Measurements from ENCODE around the gene PDK1. TPM values are rescaled to one million over a fixed set of nuclear protein-coding genes. Genes with fewer than 3 reads are reported as not detected.

The PDK1 gene
- total RNA-seq, result 7.2 and 7.3 TPM in 2 replicates
- long read RNA-seq, partial matches to known transcripts, result 2 of 8 reads
- long read RNA-seq, other reads (novel, unspliced or antisense), result 3 of 8 reads

DNA sequence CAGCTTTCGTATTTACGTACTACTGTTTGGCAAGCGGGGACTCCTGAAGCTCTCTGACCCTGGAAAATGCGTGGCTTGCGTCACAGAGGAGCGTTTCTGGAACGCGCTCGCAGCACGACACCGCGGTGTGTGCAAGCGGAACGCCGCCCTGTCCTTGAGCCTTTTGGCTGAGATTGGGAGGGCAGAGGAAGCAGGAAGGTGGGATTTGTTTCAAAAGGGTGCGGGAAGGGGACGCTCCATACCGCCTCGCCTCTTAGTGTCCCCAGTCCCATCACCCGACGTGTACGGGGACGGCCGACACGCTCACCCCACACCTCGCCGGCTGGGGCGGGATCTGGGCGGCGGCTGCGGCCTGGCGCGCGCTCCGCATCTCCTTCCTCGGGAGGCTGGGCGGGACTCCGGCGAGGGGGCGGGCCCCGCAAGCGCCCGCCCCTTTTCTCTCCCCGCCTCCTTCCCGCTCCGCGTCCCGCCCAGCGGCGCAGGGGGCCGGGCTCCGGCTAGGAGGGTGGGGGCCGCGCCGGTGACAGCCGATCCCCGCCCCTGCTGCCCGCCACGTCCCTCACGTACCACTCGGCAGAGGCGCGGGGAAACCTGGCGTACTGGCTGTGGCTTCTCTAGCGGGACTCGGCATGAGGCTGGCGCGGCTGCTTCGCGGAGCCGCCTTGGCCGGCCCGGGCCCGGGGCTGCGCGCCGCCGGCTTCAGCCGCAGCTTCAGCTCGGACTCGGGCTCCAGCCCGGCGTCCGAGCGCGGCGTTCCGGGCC is at the start of gene PDK1:
PDK1 (plus strand) TSS at position 569 of the 762 bp plus-strand sequence; CDS start at position 630, 61 bp downstream.
- Mint-ChIP-seq H3K36me3 (ENCODE audit: unreplicated experiment) (no peaks in the 10 kb centered on the region), H3K27me3 (ENCODE audit: unreplicated experiment) (no peaks in the 10 kb centered on the region), H3K9me3 (ENCODE audit: unreplicated experiment) (no peaks in the 10 kb centered on the region), H3K27ac (ENCODE audit: unreplicated experiment) (peak within 1 kb of the TSS; percentile 87), H3K4me3 (ENCODE audit: unreplicated experiment) (peak within 1 kb of the TSS; percentile 91), H3K4me1 (ENCODE audit: unreplicated experiment) (peaks cover 14% of the 10 kb centered on the region)
- DNase-seq (ENCODE audit: extremely low spot score, unreplicated experiment), result peak; percentile 96
- TF ChIP-seq, protein P1, sequence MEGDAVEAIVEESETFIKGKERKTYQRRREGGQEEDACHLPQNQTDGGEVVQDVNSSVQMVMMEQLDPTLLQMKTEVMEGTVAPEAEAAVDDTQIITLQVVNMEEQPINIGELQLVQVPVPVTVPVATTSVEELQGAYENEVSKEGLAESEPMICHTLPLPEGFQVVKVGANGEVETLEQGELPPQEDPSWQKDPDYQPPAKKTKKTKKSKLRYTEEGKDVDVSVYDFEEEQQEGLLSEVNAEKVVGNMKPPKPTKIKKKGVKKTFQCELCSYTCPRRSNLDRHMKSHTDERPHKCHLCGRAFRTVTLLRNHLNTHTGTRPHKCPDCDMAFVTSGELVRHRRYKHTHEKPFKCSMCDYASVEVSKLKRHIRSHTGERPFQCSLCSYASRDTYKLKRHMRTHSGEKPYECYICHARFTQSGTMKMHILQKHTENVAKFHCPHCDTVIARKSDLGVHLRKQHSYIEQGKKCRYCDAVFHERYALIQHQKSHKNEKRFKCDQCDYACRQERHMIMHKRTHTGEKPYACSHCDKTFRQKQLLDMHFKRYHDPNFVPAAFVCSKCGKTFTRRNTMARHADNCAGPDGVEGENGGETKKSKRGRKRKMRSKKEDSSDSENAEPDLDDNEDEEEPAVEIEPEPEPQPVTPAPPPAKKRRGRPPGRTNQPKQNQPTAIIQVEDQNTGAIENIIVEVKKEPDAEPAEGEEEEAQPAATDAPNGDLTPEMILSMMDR (IDR thresholded peaks at IDR 0.05), result no peak

DNA sequence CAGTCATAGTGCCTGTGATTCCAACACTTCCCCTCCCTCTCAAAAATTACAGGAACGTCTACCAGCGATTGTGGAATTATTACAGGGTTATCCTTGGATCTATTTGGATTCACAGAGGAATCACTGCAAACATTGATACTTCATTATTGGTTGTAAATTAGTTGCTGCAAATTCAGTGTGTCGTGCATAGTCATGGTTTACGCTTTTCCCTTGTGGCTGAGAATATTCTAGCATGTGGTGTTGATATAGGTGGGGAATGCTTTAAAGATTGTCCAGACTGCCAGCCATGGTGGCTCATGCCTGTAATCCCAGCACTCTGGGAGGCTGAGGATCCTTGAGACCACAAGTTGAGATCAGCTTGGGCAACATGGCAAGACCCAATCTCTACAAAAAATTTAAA is 48.7 kb upstream of the PDK1 start:
- TF ChIP-seq, protein P1 (IDR thresholded peaks at IDR 0.05), result no peak
- DNase-seq (ENCODE audit: extremely low spot score, unreplicated experiment), result no peak
- Mint-ChIP-seq H3K27ac (ENCODE audit: unreplicated experiment) (no peak overlapping the region), H3K27me3 (ENCODE audit: unreplicated experiment) (no peaks in the 10 kb centered on the region), H3K4me1 (ENCODE audit: unreplicated experiment) (peaks cover 3% of the 10 kb centered on the region), H3K36me3 (ENCODE audit: unreplicated experiment) (no peaks in the 10 kb centered on the region), H3K9me3 (ENCODE audit: unreplicated experiment) (peaks cover 2% of the 10 kb centered on the region), H3K4me3 (ENCODE audit: unreplicated experiment) (no peak overlapping the region)

DNA sequence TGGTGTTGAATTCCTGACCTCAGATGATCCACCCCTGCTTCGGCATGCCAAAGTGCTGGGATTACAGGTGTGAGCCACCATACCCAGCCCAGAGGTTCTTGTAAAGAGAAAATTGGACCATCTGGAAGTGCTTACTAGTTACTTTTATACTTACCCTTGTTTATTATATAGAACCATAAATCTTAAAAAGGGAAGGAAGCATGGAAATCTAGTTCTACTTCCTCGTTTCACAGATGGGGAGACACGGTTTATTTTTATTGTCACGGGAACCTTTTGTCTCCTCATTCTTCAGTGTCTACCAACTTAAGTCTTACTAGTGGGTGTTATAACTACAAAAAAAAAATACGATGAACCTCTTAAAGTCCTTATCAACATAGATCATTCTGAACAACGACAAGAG is 45.8 kb upstream of the PDK1 start:
- H3K9me3 Mint-ChIP-seq (ENCODE audit: unreplicated experiment), result peaks cover 20% of the 10 kb centered on the region
- no peak overlapping the region for H3K27ac Mint-ChIP-seq (ENCODE audit: unreplicated experiment)
- H3K36me3 Mint-ChIP-seq (ENCODE audit: unreplicated experiment), result peaks cover 3% of the 10 kb centered on the region
- no peaks in the 10 kb centered on the region for H3K27me3 Mint-ChIP-seq (ENCODE audit: unreplicated experiment)
- TF ChIP-seq, protein P1 (IDR thresholded peaks at IDR 0.05), result no peak
- no peak for DNase-seq (ENCODE audit: extremely low spot score, unreplicated experiment)
- H3K4me3 Mint-ChIP-seq (ENCODE audit: unreplicated experiment), result no peak overlapping the region
- H3K4me1 Mint-ChIP-seq (ENCODE audit: unreplicated experiment), result peaks cover 3% of the 10 kb centered on the region

DNA sequence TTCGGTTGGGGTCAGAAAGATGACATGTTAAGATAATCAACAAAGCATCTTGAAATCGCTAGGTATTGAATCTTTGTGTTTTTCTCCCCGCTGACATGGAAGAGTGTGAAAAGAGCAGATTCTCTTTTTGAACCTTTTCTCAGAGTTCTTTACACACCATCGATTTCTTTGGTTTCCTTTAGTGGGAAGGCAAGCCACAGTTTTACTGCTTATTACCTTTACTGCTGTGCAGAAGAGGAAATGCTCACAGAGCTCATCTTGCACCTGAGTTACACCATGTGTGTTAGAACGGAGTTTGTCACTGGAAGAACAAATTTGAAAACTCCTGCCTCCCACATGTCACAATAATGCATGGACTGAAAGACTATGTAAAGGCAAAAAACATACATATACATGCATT is 45.3 kb upstream of the PDK1 start:
- H3K36me3 Mint-ChIP-seq (ENCODE audit: unreplicated experiment), result peaks cover 3% of the 10 kb centered on the region

More for the DNA sequence above, 45.3 kb upstream of the PDK1 start:
- Mint-ChIP-seq H3K9me3 (ENCODE audit: unreplicated experiment) (peaks cover 20% of the 10 kb centered on the region), H3K4me1 (ENCODE audit: unreplicated experiment) (peaks cover 3% of the 10 kb centered on the region), H3K27me3 (ENCODE audit: unreplicated experiment) (no peaks in the 10 kb centered on the region), H3K27ac (ENCODE audit: unreplicated experiment) (no peak overlapping the region), H3K4me3 (ENCODE audit: unreplicated experiment) (no peak overlapping the region)
- TF ChIP-seq, protein P1 (IDR thresholded peaks at IDR 0.05), result no peak
- DNase-seq (ENCODE audit: extremely low spot score, unreplicated experiment), result no peak

Measured in osteocyte (in vitro differentiated cells).